Rectal smooth muscle tissue (tissue), 1 donor: ENCODE measurements around the gene ARID5B.

ENCODE experiments used
- H3K27ac ChIP-seq: one replicate; pipeline ENCODE4 v1.7.0; 2013; ENCODE audit warnings: low read depth, low read length, inconsistent platforms
- H3K27me3 ChIP-seq: one replicate; pipeline ENCODE4 v1.7.0; 2013; ENCODE audit warnings: low read length; ENCODE audit not compliant: control insufficient read depth, insufficient read depth
- H3K36me3 ChIP-seq: one replicate; pipeline ENCODE4 v1.7.0; 2013; ENCODE audit warnings: low read length; ENCODE audit not compliant: control insufficient read depth, insufficient read depth
- H3K4me1 ChIP-seq: one replicate; pipeline ENCODE4 v1.7.0; 2013; ENCODE audit warnings: low read length; ENCODE audit not compliant: control insufficient read depth, insufficient read depth
- H3K4me3 ChIP-seq: one replicate; pipeline ENCODE4 v1.7.0; 2013; ENCODE audit warnings: low read length
- H3K9ac ChIP-seq: one replicate; pipeline ENCODE4 v1.7.0; 2013; ENCODE audit warnings: low read length

ARID5B gene

GRCh38 chr10:61912981-61913380 is 11.5 kb downstream of the ARID5B start:
- H3K27ac ChIP-seq, result no peak overlapping the region
- peaks cover 4% of the 10 kb centered on the region for H3K36me3 ChIP-seq
- no peak overlapping the region for H3K9ac ChIP-seq
- no peaks in the 10 kb centered on the region for H3K27me3 ChIP-seq
- no peak overlapping the region for H3K4me3 ChIP-seq
- peaks cover 3% of the 10 kb centered on the region for H3K4me1 ChIP-seq

- H3K36me3 ChIP-seq, result peaks cover 4% of the 10 kb centered on the region
- no peaks in the 10 kb centered on the region for H3K27me3 ChIP-seq
- peaks cover 2% of the 10 kb centered on the region for H3K4me1 ChIP-seq
- H3K27ac ChIP-seq, result no peak overlapping the region
- H3K9ac ChIP-seq, result no peak overlapping the region
- H3K4me3 ChIP-seq, result no peak overlapping the region
Observed at GRCh38 chr10:61918140-61918539, 16.6 kb downstream of the ARID5B start.

GRCh38 chr10:61918989-61919388 is 17.5 kb downstream of the ARID5B start:
- Histone ChIP-seq H3K4me3 (no peak overlapping the region), H3K27ac (no peak overlapping the region), H3K36me3 (peaks cover 4% of the 10 kb centered on the region), H3K9ac (no peak overlapping the region), H3K27me3 (no peaks in the 10 kb centered on the region), H3K4me1 (peaks cover 4% of the 10 kb centered on the region)

GRCh38 chr10:61919646-61920215 is 18.2 kb downstream of the ARID5B start:
- Histone ChIP-seq H3K4me1 (peaks cover 4% of the 10 kb centered on the region), H3K9ac (no peak overlapping the region)

GRCh38 chr10:61921143-61921542 is 19.6 kb downstream of the ARID5B start:
- H3K36me3 ChIP-seq, result no peaks in the 10 kb centered on the region
- peaks cover 6% of the 10 kb centered on the region for H3K4me1 ChIP-seq
- H3K27ac ChIP-seq, result no peak overlapping the region
- no peak overlapping the region for H3K4me3 ChIP-seq
- no peak overlapping the region for H3K9ac ChIP-seq
- no peaks in the 10 kb centered on the region for H3K27me3 ChIP-seq

More at GRCh38 chr10:61919646-61920215, 18.2 kb downstream of the ARID5B start:
- no peak overlapping the region for H3K27ac ChIP-seq
- H3K4me3 ChIP-seq, result no peak overlapping the region
- peaks cover 4% of the 10 kb centered on the region for H3K36me3 ChIP-seq
- no peaks in the 10 kb centered on the region for H3K27me3 ChIP-seq

GRCh38 chr10:61923210-61923949 is 21.9 kb downstream of the ARID5B start:
- no peak overlapping the region for H3K27ac ChIP-seq
- no peaks in the 10 kb centered on the region for H3K27me3 ChIP-seq

GRCh38 chr10:61923950-61924274 is 22.4 kb downstream of the ARID5B start:
- no peak overlapping the region for H3K27ac ChIP-seq
- no peaks in the 10 kb centered on the region for H3K27me3 ChIP-seq

More at GRCh38 chr10:61923210-61923949, 21.9 kb downstream of the ARID5B start:
- Histone ChIP-seq H3K9ac (no peak overlapping the region), H3K36me3 (no peaks in the 10 kb centered on the region), H3K4me1 (peaks cover 6% of the 10 kb centered on the region), H3K4me3 (no peak overlapping the region)

GRCh38 chr10:61929555-61929954 is 28.1 kb downstream of the ARID5B start:
- H3K36me3 ChIP-seq, result no peaks in the 10 kb centered on the region

More at GRCh38 chr10:61923950-61924274, 22.4 kb downstream of the ARID5B start:
- Histone ChIP-seq H3K9ac (no peak overlapping the region), H3K4me3 (no peak overlapping the region), H3K4me1 (peaks cover 6% of the 10 kb centered on the region), H3K36me3 (no peaks in the 10 kb centered on the region)

GRCh38 chr10:61931620-61932332 is 30.3 kb downstream of the ARID5B start:
- Histone ChIP-seq H3K9ac (no peak overlapping the region), H3K36me3 (no peaks in the 10 kb centered on the region), H3K27me3 (no peaks in the 10 kb centered on the region), H3K27ac (no peak overlapping the region), H3K4me3 (no peak overlapping the region), H3K4me1 (peaks cover 8% of the 10 kb centered on the region)

More at GRCh38 chr10:61929555-61929954, 28.1 kb downstream of the ARID5B start:
- H3K27ac ChIP-seq, result no peak overlapping the region
- H3K9ac ChIP-seq, result no peak overlapping the region
- no peak overlapping the region for H3K4me3 ChIP-seq
- no peaks in the 10 kb centered on the region for H3K27me3 ChIP-seq
- H3K4me1 ChIP-seq, result peaks cover 2% of the 10 kb centered on the region

GRCh38 chr10:61933859-61934555 is 32.5 kb downstream of the ARID5B start:
- Histone ChIP-seq H3K27ac (peak overlapping the region; percentile 75), H3K9ac (no peak overlapping the region), H3K36me3 (no peaks in the 10 kb centered on the region), H3K4me3 (no peak overlapping the region), H3K4me1 (peaks cover 17% of the 10 kb centered on the region), H3K27me3 (no peaks in the 10 kb centered on the region)

- peaks cover 26% of the 10 kb centered on the region for H3K4me1 ChIP-seq
- H3K27me3 ChIP-seq, result no peaks in the 10 kb centered on the region
- peak overlapping the region; percentile 75 for H3K27ac ChIP-seq
- H3K4me3 ChIP-seq, result no peak overlapping the region
- no peak overlapping the region for H3K9ac ChIP-seq
- H3K36me3 ChIP-seq, result no peaks in the 10 kb centered on the region
Observed at GRCh38 chr10:61935077-61935476, 33.6 kb downstream of the ARID5B start.

GRCh38 chr10:61936770-61937169 is 35.3 kb downstream of the ARID5B start:
- H3K4me3 ChIP-seq, result no peak overlapping the region
- H3K27me3 ChIP-seq, result no peaks in the 10 kb centered on the region
- H3K36me3 ChIP-seq, result no peaks in the 10 kb centered on the region
- H3K27ac ChIP-seq, result peak overlapping the region; percentile 45
- H3K9ac ChIP-seq, result no peak overlapping the region
- peaks cover 27% of the 10 kb centered on the region for H3K4me1 ChIP-seq
